GM18868 (cell line): Measurements from ENCODE around the gene UPK1B.

Experiments used
- ATAC-seq: cut with Tn5 transposase; IDR thresholded peaks from one replicate; pipeline ENCODE4 v1.9.1; 2021; ENCODE audit warnings: mild to moderate bottlenecking, moderate library complexity; ENCODE audit not compliant: unreplicated experiment

Gene UPK1B

DNA sequence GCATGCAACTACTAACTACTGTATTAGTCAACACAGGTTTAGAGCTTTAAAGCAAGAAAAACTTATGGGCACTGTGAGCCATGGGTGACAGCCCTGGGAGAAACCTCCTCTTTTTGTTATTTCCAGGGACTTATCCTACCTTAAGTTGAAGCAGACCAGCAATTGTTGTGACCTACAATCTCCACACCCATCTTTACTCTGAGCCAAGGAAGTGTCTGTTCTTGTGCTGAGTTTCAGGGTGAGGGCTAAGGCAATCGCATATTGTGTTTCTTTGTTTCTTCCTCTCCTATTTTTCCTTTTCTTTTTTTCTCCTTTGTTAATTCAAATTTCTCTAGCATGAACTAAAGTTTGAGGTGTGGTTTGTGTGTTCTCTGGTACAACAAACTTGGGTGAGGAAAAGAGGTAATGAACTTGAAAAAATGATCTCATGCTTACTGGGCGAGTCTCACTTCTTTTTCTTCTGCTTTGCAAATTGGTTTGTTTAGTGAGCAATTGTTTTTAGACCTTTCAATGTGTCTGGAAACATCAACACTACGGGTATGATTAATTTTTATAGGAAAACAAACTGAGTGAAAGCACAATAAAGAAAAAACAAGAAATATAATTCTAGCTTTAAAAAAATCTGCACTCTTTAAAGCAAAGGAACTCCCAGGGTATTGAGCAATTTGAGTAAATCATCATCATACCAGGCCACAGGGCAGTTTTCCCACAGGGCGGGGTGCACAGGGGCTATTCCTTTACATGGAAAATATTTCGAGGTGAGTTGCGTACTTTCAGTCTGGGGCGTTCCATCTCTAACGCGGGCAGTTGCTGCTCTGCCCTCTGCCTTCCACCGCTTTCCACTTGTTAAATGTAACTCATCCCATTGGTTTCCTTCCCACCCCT is 2.7 kb downstream of the UPK1B start:
- ATAC-seq = no peak

DNA sequence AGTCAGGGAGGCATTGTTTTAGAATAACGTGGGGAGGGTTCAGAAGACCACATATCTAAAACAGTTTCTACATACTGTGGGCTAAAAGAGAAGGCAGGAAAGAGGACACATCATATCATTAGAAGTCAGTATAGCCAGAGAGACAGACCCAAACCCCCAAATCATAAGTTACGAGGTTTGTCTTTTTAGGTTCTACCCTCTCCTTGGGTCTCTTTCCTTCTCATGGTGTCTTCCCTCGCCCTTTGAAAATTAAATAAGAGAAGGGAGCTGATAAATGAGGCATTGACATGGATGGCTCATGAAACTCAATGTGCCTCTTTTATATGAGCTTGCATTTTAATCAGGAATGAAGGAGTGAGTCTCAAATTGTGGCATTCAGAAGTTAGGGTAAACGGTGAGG is 3.4 kb downstream of the UPK1B start:
- no peak for ATAC-seq

DNA sequence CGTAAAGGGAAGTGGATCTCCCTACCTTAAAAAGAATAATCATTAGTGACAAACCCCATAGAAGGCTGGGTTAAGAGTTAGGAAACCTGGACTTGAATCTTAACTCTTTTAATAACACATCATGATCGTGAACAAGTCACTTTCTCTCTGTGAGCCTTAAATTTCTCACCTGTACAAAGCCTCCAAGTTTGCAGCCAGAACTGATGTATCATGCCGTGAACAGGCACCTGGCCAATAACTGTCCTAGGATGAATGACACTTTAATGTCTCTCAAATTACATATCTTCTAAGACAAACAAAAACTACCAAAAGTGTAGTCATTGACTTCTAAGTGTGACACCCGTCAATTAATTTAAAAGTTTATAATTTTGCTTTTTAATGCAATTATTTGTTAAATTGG is 3.9 kb downstream of the UPK1B start:
- ATAC-seq = no peak

GRCh38 chr3:119181765-119182164 is 8.4 kb downstream of the UPK1B start:
- ATAC-seq = no peak

DNA sequence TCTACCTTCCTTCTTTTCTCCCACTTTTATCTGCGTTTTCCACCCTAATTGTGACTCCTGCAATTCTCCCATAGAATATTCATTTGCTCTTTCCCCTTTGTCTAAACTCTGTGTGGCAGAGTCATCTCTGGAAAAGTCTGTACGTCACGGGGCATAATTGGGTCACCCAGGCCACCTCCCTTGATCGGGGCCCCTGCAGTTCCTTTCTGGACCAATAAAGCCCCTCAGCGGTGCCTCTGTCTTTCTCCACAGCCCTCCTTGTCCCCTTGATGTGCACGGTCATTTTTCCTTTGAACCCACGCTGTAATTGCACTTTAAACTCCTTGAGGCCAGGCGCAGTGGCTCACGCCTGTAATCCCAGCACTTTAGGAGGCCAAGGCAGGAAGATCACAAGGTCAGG is 10.7 kb downstream of the UPK1B start:
- ATAC-seq = no peak

DNA sequence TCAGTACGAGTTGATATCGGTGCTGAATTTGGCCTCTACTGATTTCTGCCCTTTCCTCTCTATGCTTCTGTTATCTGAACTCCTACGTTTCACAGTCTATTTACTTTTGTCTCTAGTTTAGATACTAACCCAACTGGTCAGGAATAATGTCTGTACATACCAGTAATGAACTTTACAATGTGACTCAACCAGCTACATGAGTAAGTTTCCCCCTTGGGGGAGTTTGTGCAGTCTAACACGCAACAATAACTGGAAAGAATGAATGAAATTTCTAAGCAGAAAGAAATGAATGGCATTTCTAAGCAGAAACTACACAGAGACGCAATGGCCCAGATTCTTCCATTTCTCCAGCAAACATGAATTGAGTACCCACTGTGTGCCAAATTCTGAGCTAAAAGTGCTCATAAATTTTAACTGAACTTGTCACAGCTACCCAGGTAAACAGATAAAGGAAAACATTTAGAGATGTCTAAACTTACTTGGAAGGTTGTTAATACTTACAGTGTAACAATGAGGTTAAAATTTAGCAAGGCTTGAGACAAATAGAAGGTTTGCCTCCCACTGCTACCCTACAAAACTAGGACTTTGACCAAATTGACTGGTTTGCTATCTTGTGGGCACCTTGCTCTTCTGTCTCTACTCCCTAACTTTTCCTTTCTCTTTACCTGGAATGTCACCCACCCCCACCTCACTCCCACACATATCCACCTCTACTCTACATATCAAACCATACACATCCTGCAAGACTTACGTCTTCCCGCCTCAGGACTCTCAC is 11.6 kb downstream of the UPK1B start:
- no peak for ATAC-seq

DNA sequence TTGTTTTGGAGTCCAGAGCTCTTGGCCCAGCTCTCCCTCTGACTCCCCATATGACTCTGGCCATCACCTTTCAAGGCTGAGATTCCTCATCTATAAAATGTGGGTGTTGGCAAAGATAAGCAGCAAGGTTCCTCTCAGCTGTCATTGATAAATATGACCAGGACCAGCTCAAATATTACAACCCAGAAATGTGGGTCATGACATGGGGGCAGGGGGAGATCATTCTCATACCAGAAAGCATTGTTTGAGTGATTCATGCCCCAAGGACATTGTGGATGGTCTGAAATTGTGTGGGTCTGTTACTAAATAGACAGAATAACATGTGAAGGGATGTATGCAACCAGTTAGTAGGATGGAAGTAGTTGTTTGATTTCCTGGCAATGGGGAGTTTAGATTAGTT is 13.9 kb downstream of the UPK1B start:
- ATAC-seq = no peak

DNA sequence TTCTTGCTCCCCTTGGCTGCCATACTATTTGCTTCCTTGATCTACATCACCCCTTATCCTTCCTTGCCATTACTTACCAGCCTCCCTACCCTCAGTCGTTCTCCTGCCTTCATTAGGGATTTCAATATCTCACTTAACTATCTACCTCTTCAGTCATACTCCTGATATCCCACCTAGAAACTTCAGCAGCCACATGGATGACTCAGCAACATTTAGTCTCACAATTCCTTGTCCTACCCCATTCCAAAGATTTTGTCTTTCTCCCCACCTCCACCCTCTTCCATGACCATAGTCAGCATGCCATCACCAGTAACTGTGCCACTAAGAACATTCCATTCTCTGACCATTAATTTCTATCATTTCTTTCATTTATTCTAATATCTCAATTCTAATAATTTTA is 18.4 kb downstream of the UPK1B start:
- no peak for ATAC-seq

GRCh38 chr3:119194237-119195150 is 21.1 kb downstream of the UPK1B start:
- no peak for ATAC-seq

GRCh38 chr3:119195151-119195476 is 21.7 kb downstream of the UPK1B start:
- ATAC-seq = no peak

- ATAC-seq = no peak
Observed at GRCh38 chr3:119195911-119196310, 22.5 kb downstream of the UPK1B start.

DNA sequence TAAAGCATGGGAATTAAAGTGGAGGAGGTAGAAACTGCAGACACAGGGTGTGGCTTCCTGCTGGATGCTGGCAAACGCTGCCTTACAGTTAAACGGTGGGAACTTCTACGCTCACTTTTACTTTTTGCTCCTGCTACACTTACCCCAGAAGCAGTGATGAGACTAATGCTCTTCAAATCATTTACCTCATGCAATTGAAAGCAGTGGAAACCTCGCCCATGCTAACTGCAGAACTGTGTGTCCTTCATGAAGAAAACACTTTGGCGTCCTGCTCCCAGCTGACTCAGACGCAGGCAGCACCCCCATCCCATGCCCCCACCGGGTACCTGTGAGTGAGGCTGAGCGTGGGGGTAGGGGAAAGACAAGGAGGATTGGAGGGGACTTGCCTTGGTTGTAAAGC is 31.8 kb downstream of the UPK1B start:
- ATAC-seq = no peak

- ATAC-seq = no peak
Observed at GRCh38 chr3:119205685-119206084, 32.3 kb downstream of the UPK1B start.

DNA sequence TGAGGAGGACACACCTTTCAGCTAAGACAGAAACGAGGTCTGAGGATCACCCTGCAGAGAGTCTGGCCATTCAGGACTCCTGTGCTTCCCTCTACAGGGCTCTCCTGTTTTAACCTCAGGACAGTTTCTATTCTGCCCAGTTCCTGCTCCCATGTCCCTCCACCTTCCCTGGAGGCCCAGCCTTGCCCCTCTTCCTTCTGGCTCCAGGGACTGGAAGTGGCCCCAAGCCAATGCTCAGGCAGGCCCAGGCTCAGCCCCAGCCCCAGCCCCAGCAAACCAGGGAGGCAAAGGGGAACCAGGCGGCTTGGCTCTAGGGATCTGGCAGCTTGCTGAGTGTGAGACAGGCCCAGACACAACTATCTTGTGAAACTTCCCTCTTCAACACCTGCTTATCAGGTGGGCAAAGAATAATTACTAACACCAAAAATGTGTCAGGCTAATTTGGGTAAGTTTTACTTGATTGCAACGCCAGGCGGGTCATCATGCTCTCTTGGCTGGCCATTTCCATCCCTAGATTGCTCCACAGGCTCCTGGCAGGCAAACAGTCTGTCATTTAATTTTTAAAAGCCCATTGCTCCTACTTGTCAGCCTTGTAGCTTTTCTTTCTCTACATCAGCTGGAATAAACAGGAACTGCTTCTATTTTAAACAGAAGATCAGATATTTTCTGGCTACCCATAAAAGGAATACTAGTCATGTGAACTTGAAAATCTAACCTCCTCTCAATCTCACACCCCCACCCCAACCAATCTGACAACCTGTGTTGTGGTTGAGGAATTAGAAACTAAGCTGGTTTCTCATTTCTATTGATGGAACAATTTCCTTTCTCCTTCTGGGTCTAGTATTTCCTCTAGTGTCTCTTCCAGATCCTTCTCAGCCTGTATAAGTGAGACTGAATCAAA is 33.5 kb downstream of the UPK1B start:
- no peak for ATAC-seq

GRCh38 chr3:119207512-119207875 is 34.1 kb downstream of the UPK1B start:
- ATAC-seq = no peak

GRCh38 chr3:119211193-119211592 is 37.8 kb downstream of the UPK1B start:
- ATAC-seq = no peak

DNA sequence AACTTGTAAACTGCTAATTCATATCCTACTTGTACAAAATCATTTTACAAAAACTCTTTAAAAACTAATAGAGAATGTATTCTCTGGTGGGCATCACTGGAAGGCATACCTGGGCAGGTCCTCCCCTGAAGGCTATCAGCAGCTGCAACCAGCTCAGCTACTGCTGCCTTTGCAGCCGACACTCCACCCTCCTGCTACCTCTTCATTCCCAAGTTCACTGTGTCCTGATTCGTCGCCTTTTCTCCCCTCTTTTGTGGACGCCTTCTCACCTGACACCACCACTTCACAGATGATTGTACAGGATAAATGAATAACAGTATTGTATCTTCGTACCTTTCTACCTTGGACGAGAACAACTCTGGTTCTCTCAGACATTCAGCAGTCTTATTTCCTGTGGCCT is 38.4 kb downstream of the UPK1B start:
- no peak for ATAC-seq

DNA sequence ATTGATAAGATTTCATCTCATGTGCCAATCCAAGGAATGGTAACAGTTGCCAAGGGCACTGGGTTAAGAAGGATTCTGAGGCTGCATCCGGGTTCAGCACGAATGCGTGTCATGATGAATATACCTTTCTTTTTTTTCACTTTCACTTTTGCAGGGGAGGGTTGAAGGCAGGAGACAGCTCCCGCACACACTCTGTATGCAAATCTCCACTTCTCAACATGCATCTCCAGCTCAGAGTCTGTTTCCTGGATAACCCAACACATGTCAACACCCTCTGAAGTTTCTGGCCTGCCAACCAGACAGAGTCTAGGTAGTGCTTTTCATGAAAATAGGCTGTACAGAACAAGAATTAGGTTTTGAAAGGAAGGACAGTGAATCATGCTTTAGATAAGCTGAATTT is 45.7 kb downstream of the UPK1B start:
- ATAC-seq = peak; percentile 98

GRCh38 chr3:119220198-119220597 is 46.8 kb downstream of the UPK1B start:
- ATAC-seq = no peak

GRCh38 chr3:119220970-119221667 is 47.7 kb downstream of the UPK1B start:
- ATAC-seq = no peak
